Kidney glomerular epithelial cell (primary cell): ENCODE data around the gene ZNF648.
"Not testable (repeated sequence)": the region's sequence is repeated elsewhere in the genome, so short reads cannot be mapped to it uniquely, and the experiment has no call there.

ENCODE experiments used
- DNase-seq: peaks from one replicate; lab custom pipeline; 2025; lab: John Stamatoyannopoulos, UW

Gene ZNF648

DNA sequence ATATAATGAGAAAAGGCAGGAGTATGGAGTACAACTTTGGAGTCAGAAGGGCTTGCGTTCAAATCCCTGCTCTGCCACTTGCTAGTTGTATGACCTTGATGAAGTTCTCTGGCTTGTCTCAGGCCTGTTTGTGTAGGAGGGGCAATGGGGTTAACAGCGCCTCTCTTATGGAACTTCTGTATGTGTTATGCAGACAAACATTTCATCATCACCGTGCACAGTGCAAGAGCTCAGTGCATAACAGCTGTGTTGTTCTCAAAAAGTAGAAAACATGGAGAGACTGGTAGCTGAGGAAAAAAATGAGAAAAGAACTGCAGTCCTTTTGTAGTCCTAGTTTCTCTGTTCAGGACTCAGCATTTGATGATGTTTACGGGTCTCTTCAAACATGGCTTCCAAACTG is 10.4 kb upstream of the ZNF648 start:
- no peak for DNase-seq

DNA sequence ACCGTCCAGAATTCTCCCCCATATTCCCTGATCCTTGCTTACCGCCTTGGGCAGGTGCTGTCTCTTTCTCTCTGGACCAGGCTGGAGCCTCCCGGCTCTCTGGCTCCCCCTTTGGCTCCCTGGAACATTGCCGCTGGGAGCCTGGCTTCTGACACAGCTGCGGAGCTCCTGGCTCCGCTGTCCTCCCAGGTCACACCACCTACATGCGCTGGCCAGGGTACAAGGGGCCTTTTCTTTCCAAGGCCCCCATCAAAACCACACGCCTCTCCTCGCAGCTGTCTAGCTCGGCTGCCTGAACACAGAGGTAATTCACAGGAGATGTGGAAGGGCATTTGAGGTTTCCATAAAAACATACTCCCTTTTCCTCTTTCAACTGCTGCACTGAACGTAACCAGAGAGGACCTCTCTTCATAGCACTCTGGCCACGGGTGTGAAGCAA is 7.5 kb upstream of the ZNF648 start:
- DNase-seq = peak; percentile 56

DNA sequence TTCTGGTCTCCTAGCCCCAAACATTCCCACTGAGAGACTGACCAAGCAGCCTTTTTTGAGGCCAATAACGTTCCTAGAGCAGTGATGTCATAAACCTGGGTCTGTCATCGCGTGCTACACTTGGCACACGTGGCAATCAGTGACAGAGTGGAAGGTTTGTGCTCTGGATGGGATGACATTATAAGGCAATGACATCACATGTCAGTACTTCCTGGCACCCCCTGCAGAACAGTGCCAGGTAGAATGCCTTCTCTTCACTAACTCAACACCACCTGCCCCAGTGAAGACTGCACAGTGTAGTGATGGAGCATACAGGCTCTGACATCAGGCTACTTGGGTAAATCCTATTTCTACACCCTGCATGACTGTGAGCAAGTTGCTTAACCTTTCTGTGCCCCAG is 5.4 kb upstream of the ZNF648 start:
- DNase-seq = no peak

DNA sequence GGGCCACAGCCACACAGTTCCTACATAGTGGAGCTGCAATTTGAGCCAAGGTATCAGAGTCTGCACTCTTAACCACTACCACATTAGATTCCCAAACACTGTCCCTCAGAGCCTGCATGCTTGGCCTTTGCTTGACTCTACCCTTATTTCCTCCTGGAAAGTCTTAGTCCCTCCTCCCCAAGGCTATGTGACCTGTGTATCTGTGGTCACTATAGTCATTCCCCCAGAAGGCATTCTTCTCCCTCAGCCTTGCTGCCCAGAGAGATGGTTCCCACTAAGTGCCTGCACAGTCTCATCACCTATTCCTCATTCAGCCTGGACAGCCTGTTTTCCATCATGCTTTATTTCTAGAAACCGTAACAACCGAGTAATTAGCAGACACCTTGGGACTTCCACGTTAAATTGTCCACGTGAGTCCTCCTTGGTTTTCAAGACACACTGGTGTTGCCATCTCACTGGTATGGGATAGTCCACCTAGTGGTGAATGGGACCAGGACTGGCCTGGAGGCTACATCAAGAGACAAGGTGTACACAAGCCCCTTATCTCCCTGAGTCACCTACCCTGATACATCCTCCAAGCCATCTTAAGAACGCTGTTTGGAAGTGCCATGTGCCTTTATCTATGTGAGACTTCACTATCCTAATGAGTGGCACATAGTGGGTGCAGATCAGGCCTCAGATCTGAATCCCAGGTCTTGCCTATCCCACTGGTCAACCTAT is 3.8 kb upstream of the ZNF648 start:
- no peak for DNase-seq

DNA sequence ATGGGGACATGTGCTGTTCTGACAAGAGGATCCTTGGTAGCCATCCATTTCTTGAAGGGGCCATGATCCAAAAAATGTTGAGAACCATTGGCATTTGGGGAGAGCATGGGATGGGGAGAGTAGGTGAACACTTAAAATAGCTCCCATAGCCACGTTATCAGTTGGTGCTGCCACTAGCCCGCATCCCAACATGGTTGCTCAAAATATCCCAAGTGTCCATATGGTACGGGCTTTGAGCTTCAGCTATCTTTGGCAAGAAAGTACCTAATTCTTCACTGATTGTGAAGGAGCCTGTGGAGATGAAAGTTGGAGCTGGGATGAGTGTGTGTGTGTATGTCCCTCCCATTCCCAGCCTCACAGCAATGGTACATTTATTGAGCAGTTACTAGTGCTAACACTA is 3.1 kb upstream of the ZNF648 start:
- no peak for DNase-seq

DNA sequence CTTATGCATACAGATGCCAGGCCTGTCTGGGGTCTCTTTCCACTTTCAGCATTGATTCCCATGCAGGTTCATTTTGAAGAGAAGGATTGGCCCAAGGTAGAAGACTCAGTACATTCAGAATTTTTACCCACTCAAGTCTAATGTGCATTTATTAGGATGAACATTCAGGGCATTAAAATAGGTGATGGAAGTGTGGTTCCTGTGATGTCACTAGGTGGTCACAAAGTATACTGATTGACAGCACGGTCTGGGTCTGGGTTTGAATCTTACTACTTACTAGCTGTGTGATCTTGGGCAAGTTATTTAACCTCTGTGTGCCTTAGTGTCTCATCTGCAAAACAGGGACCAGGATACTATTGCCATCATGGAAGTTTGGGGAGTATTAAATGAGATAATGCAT is 711 bp upstream of the ZNF648 start:
- no peak for DNase-seq

DNA sequence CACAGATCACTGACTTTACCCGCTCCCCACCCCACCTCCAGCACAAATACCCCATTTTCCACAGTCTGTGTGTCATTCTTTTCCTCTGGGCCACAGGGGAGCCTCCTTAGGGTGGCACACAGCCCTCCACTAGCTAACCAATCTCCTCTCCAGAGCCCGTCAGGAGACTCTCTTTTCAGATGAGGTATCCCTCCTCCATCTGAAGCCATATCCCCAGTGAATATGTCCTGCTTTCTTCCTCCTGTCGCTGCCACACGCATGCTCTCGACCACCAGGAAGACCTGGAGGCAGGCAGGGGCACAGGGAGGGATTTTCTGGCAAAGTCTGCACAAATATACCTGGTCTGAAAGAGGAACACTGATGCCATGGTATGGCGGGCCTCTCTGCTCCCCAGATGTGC is 635 bp downstream of the ZNF648 start:
- DNase-seq = no peak

DNA sequence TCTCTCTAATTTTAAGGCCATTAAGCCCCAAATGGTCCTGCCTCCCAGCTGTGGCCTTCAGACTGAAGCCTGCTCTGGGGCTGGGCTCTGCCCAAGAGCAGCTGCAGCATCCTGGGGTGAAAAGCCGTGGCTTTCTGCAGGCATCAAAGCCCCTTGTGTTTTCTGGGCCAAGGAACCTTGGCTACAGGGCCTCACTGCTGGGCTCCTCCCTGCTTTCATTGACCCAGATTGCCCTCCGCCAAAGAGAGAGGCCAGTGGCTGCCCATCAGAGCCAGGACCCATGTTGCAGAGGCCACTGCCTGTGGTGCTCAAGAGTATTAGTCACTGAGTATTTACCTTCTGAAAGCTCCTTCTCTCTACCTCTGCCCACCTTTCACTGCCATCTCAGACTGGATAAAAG is 1.6 kb downstream of the ZNF648 start:
- DNase-seq = no peak

DNA sequence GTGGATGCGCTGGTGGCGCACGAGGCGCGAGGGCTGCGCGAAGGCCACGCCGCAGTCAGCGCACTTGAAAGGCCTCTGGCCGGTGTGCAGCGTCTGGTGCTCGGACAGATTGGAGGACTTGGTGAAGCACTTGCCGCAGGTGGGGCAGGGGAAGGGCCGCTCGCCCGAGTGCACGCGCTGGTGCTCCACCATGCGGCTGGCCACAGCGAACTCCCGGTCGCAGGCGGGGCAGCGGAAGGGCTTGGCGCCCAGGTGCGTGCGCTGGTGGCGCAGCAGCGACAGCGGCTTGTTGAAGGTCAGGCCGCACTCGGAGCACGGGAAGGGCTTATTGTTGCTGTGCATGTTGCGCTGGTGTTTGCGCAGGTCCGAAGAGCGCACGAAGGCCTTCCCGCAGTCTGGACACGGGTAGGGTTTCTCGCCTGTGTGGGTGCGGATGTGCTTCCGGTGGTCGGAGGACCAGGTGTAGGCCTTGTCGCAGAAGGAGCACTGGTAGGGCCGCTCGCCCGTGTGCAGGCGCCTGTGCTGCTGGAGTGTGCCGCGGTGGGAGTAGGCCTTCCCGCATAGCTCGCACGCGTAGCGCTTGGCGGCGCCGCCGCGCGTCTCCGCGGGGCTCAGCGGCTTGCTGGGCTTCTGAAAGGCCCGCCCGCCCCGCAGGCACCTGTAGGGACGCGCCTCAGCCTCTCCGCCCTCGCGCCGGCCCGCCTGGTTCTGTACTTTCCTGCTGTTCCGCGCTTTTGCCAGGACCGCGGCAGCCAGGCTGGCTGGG is 4.7 kb downstream of the ZNF648 start:
- DNase-seq = no peak

DNA sequence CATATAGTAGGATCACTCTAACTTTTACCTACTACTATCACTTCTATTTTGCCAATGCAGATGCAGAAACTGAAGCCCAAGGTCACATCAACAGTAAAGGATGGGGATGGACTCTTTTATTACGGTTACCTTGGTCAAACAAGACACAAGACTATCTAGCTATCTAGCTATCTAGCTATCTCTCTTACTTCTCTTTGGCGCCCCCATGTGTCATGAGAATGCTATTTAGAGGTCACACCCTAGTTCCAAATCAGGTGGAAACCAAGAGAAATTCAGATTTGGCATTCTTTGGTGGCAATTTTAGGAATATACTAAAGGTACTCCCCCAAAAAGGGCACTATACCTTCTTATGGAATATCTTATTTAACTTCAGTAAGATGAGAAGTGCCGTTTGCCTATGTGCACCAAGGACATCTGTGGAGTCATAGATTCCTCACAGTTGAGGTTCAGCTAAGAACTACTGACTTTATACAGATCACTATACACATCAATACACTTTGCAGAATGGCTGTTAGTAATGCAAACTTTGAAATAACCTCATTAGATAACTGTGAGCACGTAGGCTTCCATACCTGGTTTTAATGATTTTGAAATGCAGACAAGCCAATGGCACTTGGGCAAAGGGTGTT is 6.7 kb downstream of the ZNF648 start:
- peak; percentile 27 for DNase-seq

DNA sequence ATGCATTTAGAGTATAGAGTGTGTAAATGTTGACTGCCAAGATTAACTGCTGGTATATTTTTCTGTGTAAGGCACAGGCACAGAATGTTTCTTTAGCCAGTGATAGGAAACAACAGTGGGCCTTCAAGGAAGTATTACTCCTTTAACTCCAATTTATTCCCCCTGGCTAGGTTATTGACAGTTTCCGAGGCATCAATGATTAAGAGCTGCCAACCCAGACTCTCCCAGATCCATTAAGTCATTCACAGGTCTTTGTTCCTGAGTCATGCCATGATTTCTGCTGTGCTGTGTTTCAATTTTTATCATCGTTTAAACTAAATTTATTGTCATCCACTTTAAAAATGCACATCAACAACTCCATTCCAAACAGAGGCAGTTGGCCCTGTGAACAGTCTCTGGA is 9.2 kb downstream of the ZNF648 start:
- no peak for DNase-seq

DNA sequence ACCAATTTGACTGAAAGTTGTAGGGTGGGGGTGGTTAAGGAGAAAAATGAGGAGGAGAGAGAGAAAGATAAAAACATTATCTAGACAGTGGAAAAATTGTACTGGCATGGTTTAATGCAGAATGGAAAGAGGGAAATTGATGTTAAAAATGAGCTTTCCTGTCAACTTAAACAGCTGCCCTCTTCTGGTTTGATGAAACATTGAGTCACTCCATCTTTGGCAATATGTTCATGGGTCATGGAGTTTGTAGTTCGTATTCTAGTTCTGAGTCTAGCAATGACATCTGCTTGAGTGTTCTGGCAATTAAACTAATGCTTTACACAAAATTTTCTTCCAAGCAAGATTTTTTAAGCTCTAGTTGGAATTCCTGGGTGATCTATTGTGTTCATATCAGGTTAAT is 9.6 kb downstream of the ZNF648 start:
- DNase-seq = no peak

DNA sequence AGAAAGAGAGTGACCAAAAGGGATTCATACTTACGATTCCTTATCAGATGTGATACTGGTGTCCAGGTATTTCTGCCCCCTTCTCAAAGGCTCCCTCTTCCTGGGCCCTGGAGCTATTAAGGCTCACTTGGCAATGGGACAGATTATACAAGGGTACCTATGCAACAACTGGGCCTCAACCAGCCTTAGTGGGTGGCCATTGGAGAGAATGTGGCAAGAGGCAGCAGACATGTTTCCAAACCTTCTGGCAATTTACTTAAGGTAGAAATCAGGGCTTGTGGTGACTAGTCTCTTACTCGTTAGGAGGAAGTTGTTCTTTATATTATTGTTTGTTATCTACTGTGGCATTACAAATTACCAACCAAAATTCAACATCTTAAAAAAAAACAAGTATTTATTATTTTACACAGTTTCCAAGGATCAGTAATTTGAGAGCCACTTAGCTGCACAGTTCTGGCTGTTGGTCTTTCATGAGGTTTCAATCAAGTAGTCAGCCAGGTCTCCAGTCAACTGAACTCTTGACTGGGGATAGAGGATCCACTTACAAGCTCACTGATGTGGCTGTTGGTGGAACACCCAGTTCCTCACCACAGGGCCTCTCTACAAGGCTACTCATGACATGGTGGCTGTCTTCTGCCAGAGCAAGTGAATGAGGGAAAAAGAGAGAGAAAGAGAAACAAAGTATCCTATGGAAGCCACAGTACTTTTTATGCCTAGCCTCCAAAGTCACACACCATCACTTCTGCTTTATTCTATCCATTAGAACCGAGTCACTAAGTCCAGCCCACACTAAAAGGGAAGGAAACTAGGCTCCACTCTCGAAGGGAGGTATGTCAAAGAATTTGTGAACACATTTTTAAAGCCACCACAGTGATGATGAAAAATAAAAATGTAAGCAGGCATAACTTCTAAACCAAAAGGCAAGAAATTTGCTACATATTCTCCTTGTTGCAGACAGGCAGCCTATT is 10.7 kb downstream of the ZNF648 start:
- no peak for DNase-seq

DNA sequence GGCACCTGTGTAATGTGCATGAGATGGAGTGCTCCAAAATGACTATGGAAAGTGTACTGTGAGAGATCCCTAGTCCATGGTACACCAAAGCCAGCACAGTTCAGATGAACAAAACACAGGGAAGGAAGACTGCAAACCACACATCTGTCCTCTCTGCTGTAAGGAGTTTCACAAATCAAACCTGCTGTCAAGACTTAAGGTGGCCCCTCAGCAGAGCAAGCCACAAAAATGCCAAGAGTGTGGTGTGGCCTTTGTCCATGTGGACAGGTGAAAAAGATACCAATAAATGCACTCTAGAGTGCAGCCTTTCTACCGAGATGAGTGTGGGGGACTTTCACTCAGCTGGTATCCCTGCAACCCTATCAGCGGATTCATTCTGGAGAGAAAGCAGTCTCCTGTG is 12.9 kb downstream of the ZNF648 start:
- no peak for DNase-seq

DNA sequence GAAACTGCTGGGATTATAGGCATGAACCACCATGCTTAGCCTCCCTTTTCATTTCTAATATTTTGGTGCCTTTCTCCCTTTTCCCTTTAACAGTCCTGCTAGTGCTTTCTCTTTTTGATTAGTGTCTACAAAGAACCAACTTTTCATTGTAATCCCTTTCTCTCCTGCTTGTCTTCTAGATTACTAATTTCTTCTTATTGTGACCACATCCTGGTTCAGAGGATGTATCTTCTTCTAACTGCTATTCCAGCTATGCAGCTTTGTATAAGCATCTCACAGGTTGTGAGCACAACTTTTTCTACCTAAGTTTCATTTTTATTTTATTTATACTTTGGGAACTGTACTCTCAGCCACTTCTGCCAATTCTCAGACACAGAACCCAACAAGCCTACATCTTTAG is 14.7 kb downstream of the ZNF648 start:
- no peak for DNase-seq

DNA sequence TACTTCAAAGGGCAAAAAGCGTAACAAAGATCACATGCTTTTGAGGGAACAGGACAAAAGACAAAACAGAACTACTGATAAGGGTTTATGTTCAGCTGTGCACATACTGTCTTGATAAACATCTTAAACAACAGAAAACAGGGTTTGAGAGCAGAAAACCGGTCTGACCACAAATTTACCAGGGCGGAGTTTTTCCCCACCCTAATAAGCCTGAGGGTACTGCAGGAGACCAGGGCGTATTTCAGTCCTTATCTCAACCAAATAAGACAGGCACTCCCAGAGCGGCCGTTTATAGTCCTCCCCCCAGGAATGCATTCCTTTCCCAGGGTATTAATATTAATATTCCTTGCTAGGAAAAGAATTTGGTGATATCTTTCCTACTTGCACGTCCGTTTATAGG is 16.0 kb downstream of the ZNF648 start:
- not testable (repeated sequence) for DNase-seq

DNA sequence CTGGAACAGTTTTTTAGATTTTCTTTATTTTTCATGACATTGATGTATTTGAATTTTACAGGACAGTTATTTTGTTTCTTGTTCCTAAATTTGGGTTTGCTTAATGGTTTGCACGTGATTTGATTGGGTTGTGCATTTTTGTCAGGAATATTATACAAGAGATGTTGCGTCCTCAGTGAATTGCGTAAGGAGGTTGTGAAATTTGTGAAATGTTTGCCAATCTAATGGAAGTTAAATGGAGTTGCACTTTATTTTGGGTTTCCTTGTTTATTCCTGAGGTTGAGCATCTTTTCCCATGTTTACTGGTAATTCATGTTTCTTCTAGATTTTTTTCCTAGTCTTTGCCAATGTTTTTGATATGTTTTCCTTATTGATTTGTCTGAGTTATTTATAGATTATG is 19.9 kb downstream of the ZNF648 start:
- no peak for DNase-seq

DNA sequence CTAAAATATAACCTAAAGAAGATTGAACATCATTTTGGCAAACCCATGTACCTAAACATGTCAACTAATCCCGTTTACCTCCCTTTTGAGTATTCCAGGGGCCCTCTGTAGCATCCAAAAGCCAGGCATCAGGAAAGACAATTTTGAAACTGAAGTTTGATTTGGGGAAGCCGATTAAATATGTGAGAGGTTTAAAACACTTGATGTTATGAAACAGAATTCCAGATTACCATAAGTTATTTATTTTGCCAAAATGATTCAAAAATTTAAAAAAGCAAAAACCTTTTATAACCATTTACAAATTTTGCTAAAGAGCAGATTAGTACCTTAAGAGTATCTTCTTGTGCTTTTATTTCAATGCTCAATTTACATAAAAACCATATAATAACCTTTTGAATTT is 23.3 kb downstream of the ZNF648 start:
- no peak for DNase-seq

DNA sequence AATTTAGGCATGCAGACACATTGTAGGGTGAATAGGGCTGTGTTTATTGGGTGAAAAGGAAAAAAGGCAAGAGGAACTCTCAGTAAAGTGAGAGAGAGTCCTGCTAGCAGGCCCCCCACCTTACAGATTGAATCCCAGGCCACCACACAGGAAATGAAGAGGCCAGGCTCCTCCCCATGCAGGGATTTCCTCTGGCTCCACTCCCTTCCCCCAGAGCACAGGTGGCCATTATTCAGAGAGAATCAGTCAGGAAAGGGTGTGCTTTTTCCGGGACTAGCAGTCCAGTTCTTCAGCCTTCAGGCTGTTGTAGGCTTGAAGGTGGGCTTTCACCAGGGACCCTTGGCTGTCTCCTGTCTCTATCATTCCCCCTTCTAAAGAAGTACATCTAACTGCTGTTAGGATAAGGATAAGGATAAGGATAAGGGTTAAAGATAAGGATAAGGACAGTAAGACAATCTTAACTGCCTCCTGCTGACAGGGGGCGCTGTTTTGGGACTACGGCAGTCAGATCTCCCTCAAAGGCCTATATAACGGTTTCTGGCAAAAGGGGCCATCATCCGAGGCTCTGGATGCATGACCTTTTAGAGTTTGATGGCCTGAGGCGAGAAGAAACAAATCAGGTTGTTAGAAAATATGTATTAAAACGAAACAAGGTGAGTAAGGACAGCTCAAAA is 26.3 kb downstream of the ZNF648 start:
- DNase-seq = no peak

DNA sequence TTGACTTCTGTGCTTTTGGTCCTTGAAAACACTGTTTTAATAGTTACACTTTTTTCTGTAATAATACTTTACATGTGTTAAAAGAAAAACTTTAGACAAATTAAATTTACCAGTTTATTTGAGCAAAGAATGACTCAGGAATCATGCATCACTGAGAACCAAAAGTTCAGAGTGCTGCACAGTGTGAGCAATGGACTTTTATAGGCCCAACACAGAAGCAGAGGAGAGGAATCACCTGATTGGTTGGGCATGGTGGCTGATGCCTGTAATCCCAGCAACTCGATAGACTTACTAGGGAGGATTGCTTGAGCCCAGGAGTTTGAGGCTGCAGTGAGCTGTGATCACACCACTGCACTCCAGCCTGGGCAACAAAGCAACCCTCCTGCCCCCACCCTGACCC is 29.3 kb downstream of the ZNF648 start:
- peak; percentile 62 for DNase-seq
